Caco-2 (cell line): Measurements from ENCODE around the gene CDH13. TPM values are rescaled to one million over a fixed set of nuclear protein-coding genes. Genes with fewer than 3 reads are reported as not detected.

Source experiments
- BruUV-seq: library from RNA; stranded (reverse); fragments of 400-500 nt; replicated peaks from 2 replicates; lab custom pipeline; 2021; lab: Mats Ljungman, UMichigan
- CTCF ChIA-PET: fragments of 300-600 bp; sonication (Branson Sonifier 250); formaldehyde crosslinking; loops from one replicate; lab custom pipeline; 2022; ENCODE audit warnings: antibody characterized with exemption; lab: Charles Lee
- POLR2A ChIA-PET: fragments of 300-600 bp; sonication (Branson Sonifier 250); formaldehyde crosslinking; loops from one replicate; lab custom pipeline; 2022; ENCODE audit warnings: antibody characterized with exemption; lab: Charles Lee
- DNase-seq, 2 experiments: peaks; one replicate each; pipeline versions ENCODE4 v3.0.0 to v3.0.0-alpha.2; 2020 to 2022
- H3K27me3 ChIP-seq: replicated peaks from 2 replicates; pipeline ENCODE4 v1.6.0; 2011; ENCODE audit warnings: low read length; ENCODE audit not compliant: control insufficient read depth, insufficient read depth
- H3K36me3 ChIP-seq: 2 replicates; pipeline ENCODE4 v1.5.1; 2011; ENCODE audit warnings: low read length; ENCODE audit not compliant: control insufficient read depth, insufficient read depth
- H3K4me1 ChIP-seq: fragments of 250-450 bp; sonication (Bioruptor Pico); 2 replicates; pipeline ENCODE4 v1.5.1; 2020; ENCODE audit warnings: mild to moderate bottlenecking
- H3K4me3 ChIP-seq: 2 replicates; pipeline ENCODE4 v1.5.1; 2011; ENCODE audit warnings: low read depth, mild to moderate bottlenecking, control low read depth, low read length
- H3K9me3 ChIP-seq: fragments of 250-450 bp; sonication (Bioruptor Pico); 2 replicates; pipeline ENCODE4 v1.5.1; 2020; ENCODE audit warnings: mild to moderate bottlenecking, moderate library complexity
- H3K27ac Mint-ChIP-seq: one replicate; pipeline ENCODE4 v1.8.0; 2022; ENCODE audit warnings: mixed read lengths; ENCODE audit not compliant: unreplicated experiment
- H3K27me3 Mint-ChIP-seq: one replicate; pipeline ENCODE4 v1.8.0; 2022; ENCODE audit warnings: mixed read lengths; ENCODE audit not compliant: insufficient read depth, unreplicated experiment
- H3K36me3 Mint-ChIP-seq: one replicate; pipeline ENCODE4 v1.8.0; 2022; ENCODE audit warnings: mild to moderate bottlenecking, mixed read lengths; ENCODE audit not compliant: insufficient read depth, unreplicated experiment
- H3K4me1 Mint-ChIP-seq: one replicate; pipeline ENCODE4 v1.8.0; 2022; ENCODE audit warnings: low read depth, mixed read lengths; ENCODE audit not compliant: unreplicated experiment
- H3K4me3 Mint-ChIP-seq: one replicate; pipeline ENCODE4 v1.8.0; 2022; ENCODE audit warnings: mild to moderate bottlenecking, moderate library complexity, mixed read lengths; ENCODE audit not compliant: unreplicated experiment
- H3K9me3 Mint-ChIP-seq: one replicate; pipeline ENCODE4 v1.8.0; 2022; ENCODE audit warnings: mixed read lengths; ENCODE audit not compliant: unreplicated experiment
- intact Hi-C: fragments of 100-400 bp; cut with micrococcal nuclease; formaldehyde crosslinking; loops from one replicate; pipeline ENCODE4 v1.10.0; 2022; ENCODE audit not compliant: unreplicated experiment
- total RNA-seq: library from RNA; stranded (reverse); gene quantifications from 2 replicates; pipeline ENCODE4 v1.2.3, GENCODE V29; 2022
- TF ChIP-seq, protein P1 (sequence below), 2 experiments: fragments of 200-600 bp in 1 of 2; IDR thresholded peaks; 1 replicate in 1 of 2; 2 replicates in 1 of 2; pipeline versions ENCODE4 v1.5.1 to v1.8.0; 2011 to 2022; ENCODE audit warnings: antibody characterized with exemption in 1 of 2, control low read depth in 1 of 2, inconsistent platforms in 1 of 2, low read depth in 1 of 2, low read length in 1 of 2, mild to moderate bottlenecking in 1 of 2, moderate library complexity in 1 of 2; ENCODE audit not compliant: insufficient read depth in 1 of 2, severe bottlenecking in 1 of 2, unreplicated experiment in 1 of 2

CDH13 gene
- total RNA-seq, 1 experiment from 2014 or later = 2.2 TPM

DNA sequence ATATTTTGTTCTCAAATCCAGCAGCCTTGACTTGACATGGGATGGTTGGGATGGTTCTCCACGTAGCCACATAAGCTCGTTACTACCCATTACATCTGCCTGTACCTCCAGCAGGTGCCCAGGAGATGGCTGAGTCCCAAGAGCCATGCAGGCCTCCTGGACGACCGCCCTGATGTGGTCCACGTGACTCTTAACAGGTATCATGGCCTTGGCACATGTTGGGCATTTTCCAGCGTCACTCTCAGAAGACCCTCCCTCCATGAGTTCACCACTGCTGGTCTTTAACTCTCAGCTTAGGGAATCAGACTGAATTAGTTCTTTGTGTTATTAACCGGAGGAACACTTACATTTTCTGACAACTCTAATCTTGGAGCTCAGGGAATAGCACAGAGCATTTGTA lies 161.5 kb downstream of the CDH13 start:
- intact Hi-C loops = no loop called here
- Histone ChIP-seq H3K36me3 (no peaks in the 10 kb centered on the region), H3K4me3 (no peak overlapping the region), H3K9me3 (no peaks in the 10 kb centered on the region), H3K4me1 (no peaks in the 10 kb centered on the region), H3K27me3 (no peaks in the 10 kb centered on the region)
- ChIA-PET POLR2A (no interaction called here), CTCF (no interaction called here)
- no peaks in the 10 kb centered on the region for H3K4me1 Mint-ChIP-seq
- no peaks in the 10 kb centered on the region for H3K36me3 Mint-ChIP-seq
- no peak overlapping the region for H3K4me3 Mint-ChIP-seq
- H3K27ac Mint-ChIP-seq = no peak overlapping the region
- H3K9me3 Mint-ChIP-seq = no peaks in the 10 kb centered on the region
- DNase-seq = no peak
- TF ChIP-seq, protein P1, sequence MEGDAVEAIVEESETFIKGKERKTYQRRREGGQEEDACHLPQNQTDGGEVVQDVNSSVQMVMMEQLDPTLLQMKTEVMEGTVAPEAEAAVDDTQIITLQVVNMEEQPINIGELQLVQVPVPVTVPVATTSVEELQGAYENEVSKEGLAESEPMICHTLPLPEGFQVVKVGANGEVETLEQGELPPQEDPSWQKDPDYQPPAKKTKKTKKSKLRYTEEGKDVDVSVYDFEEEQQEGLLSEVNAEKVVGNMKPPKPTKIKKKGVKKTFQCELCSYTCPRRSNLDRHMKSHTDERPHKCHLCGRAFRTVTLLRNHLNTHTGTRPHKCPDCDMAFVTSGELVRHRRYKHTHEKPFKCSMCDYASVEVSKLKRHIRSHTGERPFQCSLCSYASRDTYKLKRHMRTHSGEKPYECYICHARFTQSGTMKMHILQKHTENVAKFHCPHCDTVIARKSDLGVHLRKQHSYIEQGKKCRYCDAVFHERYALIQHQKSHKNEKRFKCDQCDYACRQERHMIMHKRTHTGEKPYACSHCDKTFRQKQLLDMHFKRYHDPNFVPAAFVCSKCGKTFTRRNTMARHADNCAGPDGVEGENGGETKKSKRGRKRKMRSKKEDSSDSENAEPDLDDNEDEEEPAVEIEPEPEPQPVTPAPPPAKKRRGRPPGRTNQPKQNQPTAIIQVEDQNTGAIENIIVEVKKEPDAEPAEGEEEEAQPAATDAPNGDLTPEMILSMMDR (IDR thresholded peaks at IDR 0.05; ENCODE audit: insufficient read depth in 1 of 2, low read depth in 1 of 2, low read length in 1 of 2, severe bottlenecking in 1 of 2, unreplicated experiment in 1 of 2) = no peak
- peaks cover 8% of the 10 kb centered on the region for H3K27me3 Mint-ChIP-seq
- BruUV-seq = no TSS peak

DNA sequence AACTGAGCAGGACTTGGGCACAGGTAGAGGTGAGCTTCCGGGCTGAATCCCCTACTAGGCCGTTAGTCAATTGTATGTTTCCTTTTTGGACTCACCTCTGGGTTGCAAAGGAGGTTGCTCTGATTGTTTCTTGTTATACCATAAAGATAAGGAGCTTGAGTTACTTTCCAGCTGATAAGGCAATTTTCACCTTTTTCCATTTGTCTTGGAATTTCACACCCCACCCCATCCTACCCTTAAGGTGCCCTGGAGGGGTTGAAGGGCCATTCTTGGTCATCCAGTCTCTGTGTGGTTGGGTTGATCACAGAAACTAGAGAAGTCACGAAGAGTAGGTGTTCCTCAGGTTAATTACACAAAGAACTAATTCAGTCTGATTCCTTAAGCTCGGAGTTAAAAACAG lies 162.2 kb downstream of the CDH13 start:
- Mint-ChIP-seq H3K27ac (no peak overlapping the region), H3K9me3 (no peaks in the 10 kb centered on the region), H3K36me3 (no peaks in the 10 kb centered on the region), H3K4me3 (no peak overlapping the region), H3K27me3 (peaks cover 8% of the 10 kb centered on the region), H3K4me1 (no peaks in the 10 kb centered on the region)
- H3K4me1 ChIP-seq = no peaks in the 10 kb centered on the region
- no peak overlapping the region for H3K4me3 ChIP-seq
- H3K27me3 ChIP-seq = no peaks in the 10 kb centered on the region
- no peaks in the 10 kb centered on the region for H3K36me3 ChIP-seq
- no TSS peak for BruUV-seq
- DNase-seq = no peak
- TF ChIP-seq, protein P1 (IDR thresholded peaks at IDR 0.05; ENCODE audit: insufficient read depth in 1 of 2, low read depth in 1 of 2, low read length in 1 of 2, severe bottlenecking in 1 of 2, unreplicated experiment in 1 of 2) = no peak
- no peaks in the 10 kb centered on the region for H3K9me3 ChIP-seq
- intact Hi-C loops = no loop called here
- ChIA-PET CTCF (no interaction called here), POLR2A (no interaction called here)

DNA sequence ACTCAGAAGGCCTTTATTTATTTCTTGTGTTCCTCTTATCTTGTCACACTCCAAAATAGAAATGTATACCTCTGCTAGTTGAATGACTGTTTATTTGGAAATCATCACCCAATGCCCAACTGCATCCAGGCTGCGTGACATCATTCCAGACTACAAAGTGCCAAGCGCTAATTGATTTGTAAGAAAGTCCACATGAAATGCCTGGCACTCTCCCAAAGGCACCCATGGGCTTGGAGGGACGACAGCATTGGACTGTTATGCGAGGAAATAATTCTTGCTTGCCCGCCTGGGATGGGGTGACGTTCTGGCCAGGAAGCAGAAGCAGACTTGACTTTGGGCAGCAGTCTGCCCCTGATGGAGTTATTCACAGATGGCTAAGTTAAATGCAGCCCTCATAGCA lies 165.9 kb downstream of the CDH13 start:
- ChIA-PET CTCF (no interaction called here), POLR2A (no interaction called here)
- Mint-ChIP-seq H3K36me3 (no peaks in the 10 kb centered on the region), H3K27ac (no peak overlapping the region), H3K4me3 (no peak overlapping the region), H3K9me3 (no peaks in the 10 kb centered on the region), H3K27me3 (peaks cover 5% of the 10 kb centered on the region), H3K4me1 (no peaks in the 10 kb centered on the region)
- DNase-seq = no peak
- TF ChIP-seq, protein P1 (IDR thresholded peaks at IDR 0.05; ENCODE audit: insufficient read depth in 1 of 2, low read depth in 1 of 2, low read length in 1 of 2, severe bottlenecking in 1 of 2, unreplicated experiment in 1 of 2) = no peak
- intact Hi-C loops = no loop called here
- no TSS peak for BruUV-seq
- Histone ChIP-seq H3K36me3 (no peaks in the 10 kb centered on the region), H3K4me3 (no peak overlapping the region), H3K27me3 (no peaks in the 10 kb centered on the region), H3K4me1 (no peaks in the 10 kb centered on the region), H3K9me3 (no peaks in the 10 kb centered on the region)
